Choroid plexus epithelial cell (primary cell): ENCODE results near the gene PRRT3.
A peak's percentile ranks its signal among the peaks of the same experiment; 100 is the strongest.

ENCODE experiments used
- DNase-seq: peaks from one replicate; pipeline ENCODE4 v3.0.0-alpha.2; 2010; ENCODE audit warnings: low read depth
- H3K4me3 ChIP-seq: 2 replicates; pipeline ENCODE4 v1.5.1; 2011; ENCODE audit warnings: low read depth, mild to moderate bottlenecking, control low read depth, low read length, moderate library complexity
- CTCF ChIP-seq: conservative IDR thresholded peaks from 2 replicates; pipeline ENCODE4 v1.5.1; 2011; ENCODE audit warnings: low read depth, mild to moderate bottlenecking, control low read depth, inconsistent platforms, low read length, moderate library complexity

The PRRT3 gene

GRCh38 chr3:9951962-9952805 lies at the start of gene PRRT3:
PRRT3 (minus strand) TSS chr3:9952408; CDS start chr3:9950115, 2,293 bp downstream.
- peak within 1 kb of the TSS; percentile 66 for H3K4me3 ChIP-seq
- peak; percentile 52 for DNase-seq
- TF ChIP-seq CTCF: no peak

GRCh38 chr3:10000686-10001085 lies 48.5 kb upstream of the PRRT3 start:
- no peak overlapping the region for H3K4me3 ChIP-seq
- TF ChIP-seq CTCF: no peak
- no peak for DNase-seq

- H3K4me3 ChIP-seq: peak overlapping the region; percentile 6
- peak; percentile 79 for DNase-seq
- no peak for TF ChIP-seq CTCF
Measured at GRCh38 chr3:9994086-9994844, 42.1 kb upstream of the PRRT3 start.

- peak overlapping the region; percentile 97 for H3K4me3 ChIP-seq
- no peak for TF ChIP-seq CTCF
- no peak for DNase-seq
Measured at GRCh38 chr3:9986230-9986725, 34.1 kb upstream of the PRRT3 start.

GRCh38 chr3:9980251-9980650 lies 28.0 kb upstream of the PRRT3 start:
- TF ChIP-seq CTCF: no peak
- no peak overlapping the region for H3K4me3 ChIP-seq
- no peak for DNase-seq

GRCh38 chr3:9978710-9979305 lies 26.6 kb upstream of the PRRT3 start:
- no peak overlapping the region for H3K4me3 ChIP-seq
- no peak for TF ChIP-seq CTCF
- DNase-seq: no peak
